HG03432 (cell line): ENCODE results near the gene ZNF182.
"Not testable (repeated sequence)": the region's sequence is repeated elsewhere in the genome, so short reads cannot be mapped to it uniquely, and the experiment has no call there.

Experiments used
- ATAC-seq: cut with Tn5 transposase; IDR thresholded peaks from one replicate; pipeline ENCODE4 v1.9.1; 2021; ENCODE audit warnings: mild to moderate bottlenecking, moderate library complexity; ENCODE audit not compliant: unreplicated experiment

ZNF182 gene

DNA sequence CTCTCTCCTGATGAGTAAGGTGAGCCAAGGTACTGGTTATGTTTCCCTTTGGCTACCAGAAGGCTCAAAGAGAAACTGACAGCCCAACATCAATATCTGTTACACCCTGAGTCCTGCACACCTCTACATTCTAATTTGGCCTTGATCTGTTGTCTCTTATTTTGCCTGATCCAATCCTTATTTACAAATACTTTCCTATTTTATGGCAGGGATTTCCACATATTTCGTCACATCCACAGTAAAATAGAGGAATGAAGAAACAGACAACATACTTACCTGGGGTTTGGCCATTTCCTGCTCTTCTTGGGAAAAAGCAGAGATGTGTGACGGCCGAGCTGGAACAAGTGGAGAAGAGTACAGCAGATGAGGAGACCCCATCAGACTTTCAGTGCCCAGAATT, 1.5 kb downstream of the ZNF182 start:
- ATAC-seq = no peak

DNA sequence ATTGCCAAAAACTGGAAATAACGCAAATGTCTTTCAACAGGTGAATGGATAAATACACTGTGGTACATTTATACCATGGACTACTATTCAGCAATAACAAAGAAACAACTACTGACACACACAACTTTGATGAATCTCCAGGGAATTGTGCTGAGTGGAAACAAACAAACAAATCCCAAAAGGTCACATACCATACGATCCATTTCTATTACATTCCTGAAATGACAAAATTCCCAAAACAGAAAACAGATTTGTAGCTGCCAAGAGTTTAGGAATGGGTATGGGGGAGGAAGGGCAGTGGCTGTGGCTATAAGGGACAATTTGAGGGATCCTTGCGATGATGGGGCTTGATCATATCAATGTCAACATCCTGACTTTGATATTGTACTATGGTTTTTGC, 2.5 kb downstream of the ZNF182 start:
- ATAC-seq = no peak

DNA sequence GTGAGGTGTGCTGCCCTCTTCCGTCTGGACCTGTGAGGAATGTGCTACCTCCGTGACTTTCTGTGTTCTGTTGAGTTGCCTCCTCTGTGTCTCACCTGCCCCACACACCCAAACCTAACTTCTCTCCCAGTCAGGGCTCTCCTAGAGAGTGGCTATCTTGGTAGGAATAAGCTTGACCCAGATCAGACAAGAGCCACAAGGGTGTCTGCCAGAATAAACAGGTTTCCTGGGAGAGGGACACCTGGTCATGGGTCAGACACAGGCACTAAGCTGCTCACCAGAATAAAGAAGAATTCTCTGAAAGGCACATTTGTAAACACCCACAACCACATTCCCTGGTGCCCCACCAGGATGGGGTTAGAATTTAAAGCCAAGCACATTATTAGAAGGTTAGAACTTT, 11.1 kb downstream of the ZNF182 start:
- no peak for ATAC-seq

DNA sequence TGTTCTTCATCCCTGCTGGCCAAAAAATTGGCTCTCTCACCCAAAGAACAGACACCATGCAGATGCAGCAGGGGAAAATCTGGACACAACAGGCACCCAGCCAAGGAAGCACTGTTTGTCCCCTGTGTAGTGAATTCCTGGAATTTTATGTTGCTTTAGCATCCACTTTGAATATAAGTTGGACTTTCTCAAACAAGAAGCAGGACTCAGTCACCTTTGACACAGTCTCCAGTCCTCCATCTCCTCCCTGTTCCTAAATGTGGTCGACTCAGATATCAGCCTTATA, 11.8 kb downstream of the ZNF182 start:
- no peak for ATAC-seq

DNA sequence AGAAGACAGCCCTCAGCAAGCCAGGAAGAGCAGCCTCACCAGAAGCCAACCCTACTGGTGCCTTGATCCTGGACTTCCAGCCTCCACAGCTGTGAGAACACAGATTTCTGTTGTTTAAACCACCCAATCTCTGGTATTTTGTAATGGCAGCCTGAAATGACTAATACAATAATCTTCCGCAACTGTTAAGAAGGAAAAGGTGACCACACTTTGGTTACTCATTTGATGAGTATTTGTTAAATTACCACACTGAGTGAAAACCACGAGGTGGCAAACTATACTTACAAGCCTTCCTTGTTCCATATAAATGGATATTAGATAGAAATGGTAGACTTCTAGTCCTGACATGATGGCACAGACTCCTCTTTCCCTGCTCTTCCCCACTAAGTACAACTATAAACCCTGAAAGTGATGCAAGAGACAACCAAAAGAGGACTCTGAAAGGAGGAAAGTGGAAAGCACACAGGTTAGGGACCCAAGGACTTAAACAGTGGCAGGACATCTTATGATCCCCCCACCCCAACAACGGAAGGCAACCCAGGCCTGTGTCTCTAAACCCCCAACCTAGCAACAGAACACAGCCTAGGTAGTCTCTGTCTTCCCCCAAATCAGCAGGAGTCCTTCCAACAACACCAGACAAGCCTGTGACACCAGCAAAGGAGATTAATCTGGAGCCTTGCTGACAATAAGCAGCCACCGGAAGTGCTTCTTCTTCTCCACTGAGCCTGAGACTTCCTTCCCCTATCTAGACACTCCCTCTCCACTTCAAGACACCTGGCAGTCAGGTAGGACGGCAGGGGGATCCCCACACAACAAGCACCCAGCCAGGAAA, 12.3 kb downstream of the ZNF182 start:
- no peak for ATAC-seq

DNA sequence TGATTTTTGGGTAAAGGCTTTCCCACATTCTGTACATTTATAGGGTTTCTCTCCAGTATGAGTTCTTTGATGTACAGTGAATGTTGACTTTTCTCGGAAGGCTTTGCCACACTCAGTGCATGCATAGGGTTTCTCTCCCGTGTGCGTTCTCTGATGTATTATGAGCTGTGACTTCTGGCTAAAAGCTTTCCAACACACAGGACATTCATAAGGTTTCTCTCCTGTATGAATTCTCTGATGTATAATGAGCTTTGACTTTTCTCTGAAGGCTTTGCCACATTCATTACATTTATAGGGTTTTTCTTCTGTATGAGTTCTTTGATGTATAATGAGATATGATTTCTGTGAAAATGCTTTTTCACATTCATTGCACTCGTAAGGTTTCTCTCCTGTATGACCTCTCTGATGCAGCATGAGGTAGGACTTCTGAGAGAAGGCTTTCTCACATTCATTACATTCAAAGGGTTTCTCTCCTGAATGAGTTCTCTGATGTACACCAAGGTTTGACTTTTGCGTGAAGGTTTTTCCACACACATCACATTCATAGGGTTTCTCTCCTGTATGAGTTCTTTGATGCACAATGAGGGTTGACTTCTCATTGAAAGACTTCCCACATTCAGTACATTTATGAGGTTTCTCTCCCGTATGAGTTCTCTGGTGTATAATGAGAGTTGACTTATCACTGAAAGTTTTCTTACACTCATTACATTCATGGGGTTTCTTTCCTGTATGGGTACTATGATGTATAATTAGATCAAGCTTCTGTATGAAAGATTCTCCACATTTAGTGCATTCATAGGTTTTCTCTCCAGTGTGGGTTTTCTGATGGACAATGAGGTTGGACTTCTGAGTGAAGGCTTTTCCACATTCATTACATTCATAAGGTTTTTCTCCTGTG, 27.3 kb downstream of the ZNF182 start:
- ATAC-seq = no peak

DNA sequence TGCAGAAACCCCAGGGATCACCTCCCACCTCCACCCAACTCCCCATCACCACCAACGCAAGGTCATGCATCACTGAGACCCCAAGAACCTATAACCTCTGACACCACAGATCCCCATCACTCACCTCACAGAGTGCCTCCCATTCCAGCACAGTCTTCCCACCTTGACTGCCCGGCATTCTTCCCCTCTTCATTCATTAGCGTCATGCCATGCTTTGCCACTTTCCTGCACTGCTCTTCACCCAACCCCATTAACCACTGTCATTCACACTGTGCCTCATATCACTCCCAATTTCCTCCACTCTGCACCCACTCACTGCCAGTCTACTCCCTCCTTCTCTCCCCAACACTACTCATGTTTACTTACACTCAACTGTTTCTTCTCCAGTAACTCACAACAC, 30.6 kb downstream of the ZNF182 start:
- no peak for ATAC-seq

DNA sequence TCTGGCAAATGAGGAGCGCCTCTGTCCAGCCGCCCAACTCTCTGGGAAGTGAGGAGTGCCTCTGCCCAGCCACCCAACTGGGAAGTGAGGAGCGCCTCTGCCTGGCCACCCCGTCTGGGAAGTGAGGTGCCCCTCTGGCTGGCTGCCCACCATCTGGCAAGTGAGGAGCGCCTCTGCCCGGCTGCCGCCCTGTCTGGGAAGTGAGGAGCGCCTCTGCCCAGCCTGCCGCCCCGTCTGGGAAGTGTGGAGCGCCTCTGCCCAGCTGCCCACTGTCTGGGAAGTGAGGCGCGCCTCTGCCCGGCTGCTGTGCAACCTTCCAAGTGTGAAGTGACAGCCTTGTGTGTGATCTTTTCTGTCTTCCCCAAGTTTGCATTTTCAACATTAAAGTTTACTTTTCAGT, 38.3 kb downstream of the ZNF182 start:
- not testable (repeated sequence) for ATAC-seq

DNA sequence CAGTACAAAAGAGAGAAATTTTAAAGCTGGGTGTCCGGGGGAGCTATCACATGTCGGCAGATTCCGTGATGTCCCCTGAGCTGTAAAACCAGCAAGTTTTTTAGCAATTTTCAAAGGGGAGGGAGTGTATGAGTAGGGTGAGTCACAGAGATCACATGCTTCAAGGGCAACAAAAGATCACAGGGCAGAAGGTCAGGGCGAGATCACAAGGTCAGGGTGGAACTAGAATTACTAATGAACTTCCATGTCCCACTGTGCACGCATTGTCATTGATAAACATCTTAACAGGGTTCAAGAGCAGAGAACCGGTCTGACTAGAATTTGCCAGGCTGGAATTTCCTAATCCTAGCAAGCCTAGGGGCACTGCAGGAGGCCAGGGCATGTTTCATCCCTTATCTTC, 42.0 kb downstream of the ZNF182 start:
- not testable (repeated sequence) for ATAC-seq

DNA sequence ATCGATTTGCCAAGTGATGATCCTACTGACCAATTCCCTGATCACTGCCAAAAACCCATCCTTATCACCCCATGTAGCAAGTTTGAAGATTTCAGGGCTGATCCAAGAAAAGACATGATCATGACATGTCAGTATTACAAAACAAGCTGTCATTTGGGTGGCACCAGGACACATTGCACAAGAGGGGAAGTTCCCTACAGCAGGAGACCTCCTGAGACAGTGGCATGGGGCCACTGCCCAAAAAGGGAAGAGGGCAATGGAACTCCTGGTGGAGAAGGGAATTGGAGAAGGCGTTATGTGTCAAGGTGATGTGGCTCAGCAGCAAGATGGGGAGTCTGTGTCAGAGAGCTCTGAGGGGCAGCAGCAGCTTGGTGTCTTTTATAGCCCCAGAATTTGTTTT, 43.4 kb downstream of the ZNF182 start:
- no peak for ATAC-seq

DNA sequence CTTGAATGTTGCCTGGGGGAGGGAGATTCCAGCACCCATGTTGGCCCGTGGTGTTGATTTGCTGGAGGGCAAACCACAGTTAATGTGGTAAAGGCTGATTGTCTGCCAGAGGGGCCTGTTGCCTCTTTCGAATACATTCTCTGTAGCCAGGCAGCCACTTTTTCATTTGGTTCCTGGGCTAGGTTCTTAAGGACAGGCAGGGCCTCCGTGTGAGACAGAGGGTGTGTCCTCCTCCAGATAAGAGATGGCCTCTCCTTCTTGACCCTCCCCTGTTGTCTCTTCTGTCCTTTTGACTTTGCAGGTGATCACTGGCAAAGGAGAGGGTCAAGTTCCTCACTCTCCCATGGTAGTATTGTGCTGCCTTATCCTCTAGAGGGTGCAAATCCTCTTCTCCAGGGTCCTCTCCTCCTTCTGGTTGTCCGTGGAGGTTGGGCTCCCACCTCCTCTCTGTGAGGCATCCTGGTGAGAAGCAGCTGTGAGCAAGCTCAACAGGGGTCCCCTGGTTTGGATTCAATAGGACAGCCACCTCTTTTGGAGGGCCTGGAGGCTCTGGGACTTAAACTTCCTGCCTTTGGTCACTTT, 44.9 kb downstream of the ZNF182 start:
- no peak for ATAC-seq

DNA sequence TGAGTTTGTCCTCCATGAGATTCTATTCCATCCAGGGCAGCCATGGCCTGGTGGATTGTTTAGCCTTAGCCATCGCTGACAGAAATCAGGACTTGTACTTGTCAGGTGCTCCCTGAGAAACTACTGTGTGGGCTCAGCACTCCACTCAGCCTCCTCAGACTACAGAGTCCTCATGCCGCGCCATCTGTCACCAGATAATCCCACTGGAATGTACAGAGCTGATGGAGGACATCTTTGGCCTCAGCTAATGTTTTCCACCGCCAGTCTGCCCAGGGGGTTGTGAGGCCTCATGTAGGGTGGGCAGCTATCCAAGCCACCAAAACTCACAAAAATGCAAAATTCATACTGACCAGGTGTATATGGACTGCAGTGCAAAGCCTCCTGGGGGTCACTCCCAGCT, 45.6 kb downstream of the ZNF182 start:
- ATAC-seq = not testable (repeated sequence)

DNA sequence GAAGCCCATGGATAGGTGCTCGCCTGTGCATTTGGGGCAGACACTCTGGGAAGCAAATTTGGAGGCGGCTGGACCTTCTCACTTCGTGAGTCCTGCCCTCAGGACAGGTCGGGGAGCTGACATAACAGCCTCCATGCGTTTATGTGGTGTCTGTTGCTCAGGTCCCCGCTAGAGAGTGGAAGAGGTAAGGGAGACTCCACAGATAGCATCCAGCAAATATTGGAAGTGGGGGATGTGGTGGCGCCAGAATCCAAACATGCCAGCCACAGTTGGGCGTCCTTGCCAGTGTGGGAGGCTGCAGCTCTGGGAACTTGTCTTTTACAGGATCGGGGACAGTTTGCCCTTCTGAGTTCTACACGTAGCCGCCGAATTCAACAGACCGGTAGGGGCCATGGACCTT, 47.8 kb downstream of the ZNF182 start:
- ATAC-seq = no peak

DNA sequence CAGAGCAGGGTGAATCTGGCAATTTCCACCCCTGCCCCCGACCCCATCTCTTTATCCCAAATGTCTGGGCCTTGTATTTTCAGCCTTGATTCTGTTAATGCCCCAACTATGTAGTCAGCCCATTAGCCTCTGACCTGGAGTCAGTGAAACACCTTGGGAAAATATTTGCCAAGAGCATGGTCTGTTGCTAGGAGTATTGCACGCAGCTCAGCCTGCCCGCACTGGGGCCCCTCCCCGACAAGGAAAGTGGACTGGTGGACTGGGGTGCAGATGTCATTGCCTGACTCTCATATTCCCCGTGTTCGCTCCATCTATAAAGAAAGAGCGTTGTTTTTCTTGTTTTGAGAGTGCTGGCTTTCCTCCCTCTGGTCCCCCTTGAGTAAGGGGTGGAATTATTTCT, 48.5 kb downstream of the ZNF182 start:
- ATAC-seq = not testable (repeated sequence)

DNA sequence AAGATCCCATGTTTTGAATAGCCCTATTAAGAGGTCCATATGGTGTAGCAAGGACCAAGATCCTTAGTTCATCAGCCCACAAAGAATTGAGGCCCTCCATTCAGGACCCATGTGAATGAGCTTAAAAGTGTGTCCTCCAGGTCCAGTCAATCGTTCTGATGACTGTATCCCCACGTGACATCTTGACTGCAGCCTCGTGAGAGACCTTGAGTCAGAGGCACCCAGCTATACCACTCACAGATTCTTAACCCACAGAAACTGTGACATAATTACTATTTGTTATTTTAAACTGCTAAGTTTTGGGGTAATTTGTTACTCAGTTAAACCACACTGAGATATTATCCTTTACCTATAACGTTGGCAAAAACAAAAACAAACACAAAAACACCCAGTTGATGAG, 62.4 kb downstream of the ZNF182 start:
- ATAC-seq = no peak

DNA sequence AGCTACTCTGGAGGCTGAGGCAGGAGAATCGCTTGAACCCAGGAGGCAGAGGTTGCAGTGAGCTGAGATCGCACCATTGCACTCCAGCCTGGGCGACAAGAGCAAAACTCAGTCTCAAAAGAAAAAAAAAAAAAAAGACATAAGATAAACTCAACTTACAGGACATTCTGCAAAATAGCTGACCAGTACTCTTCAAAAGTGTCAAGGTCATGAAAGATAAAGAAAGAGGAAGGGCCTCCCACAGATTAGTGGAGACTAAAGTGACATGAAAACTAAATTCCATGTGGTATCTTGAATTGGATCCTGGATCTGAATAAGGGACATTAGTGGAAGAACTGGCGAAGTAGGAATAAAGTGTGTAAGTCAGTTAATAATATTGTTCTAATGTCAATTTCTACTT, 63.3 kb downstream of the ZNF182 start:
- ATAC-seq = no peak

DNA sequence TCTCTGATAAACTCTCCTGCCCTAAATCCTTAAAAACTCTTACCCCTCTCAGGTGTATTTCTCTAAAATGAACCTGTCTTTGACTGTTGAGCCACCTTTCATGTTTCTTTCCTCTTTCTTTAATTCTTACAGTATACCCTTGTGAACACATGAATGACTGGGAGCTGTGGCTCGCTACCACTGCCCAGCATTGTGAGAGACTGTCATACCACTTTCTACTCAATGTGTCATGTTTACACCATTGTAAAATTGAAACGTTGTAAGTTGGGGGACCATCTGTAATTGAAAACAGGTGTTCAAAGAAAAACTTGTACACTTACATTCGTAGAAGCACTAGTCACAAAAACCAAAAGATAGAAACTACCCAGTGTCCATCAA, 66.9 kb downstream of the ZNF182 start:
- ATAC-seq = no peak

DNA sequence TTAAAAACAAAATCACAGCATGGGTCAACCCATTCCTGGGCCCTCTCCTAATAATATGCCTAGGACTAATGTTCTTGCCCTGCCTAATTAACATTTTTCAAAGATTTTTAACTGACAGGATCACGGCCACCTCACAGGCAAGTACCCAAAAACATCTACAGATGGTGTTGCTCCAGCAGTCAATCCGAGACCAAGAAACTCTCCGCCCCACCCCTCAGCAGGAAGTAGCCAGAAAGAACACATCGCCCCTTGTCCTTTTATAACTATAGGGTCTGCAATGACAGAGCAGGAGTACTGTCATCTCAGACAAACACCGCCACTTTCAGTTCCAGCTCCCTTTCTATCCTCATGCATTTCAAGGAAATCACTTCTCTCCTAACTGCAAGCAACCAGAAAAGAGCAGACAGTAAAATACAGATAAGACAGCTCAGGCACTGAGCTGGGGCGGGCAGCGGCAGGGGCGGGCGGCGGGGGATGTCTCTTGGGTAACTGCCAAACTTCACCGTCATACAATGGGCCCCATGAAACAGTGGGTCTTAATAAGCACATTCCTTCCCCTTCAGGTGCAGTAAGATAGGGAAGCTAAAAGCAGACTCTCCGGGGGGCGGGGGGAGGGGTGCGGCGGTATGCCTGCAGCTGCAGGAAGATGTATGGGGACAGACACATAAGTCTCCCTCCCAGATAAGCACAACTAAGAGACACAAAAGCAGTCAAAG, 67.4 kb downstream of the ZNF182 start:
- ATAC-seq = no peak

DNA sequence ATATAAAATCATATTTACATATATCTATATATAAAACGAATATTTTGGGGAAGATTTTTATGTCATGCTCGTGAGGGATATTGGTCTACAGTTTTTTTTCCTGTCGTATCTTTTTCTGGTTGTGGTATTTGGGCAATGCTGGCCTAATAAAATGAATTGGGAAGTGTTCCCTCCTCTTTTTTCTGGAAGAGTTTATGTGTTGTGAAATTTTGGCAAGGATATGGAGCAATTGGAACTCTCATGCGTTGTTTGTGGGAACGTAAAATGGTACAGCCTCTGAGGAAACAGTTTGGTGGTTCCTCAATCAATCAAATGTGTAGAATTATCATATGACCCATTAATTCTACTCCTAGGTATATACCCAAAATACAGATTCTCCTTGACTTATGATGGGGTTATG, 69.8 kb downstream of the ZNF182 start:
- ATAC-seq = no peak

DNA sequence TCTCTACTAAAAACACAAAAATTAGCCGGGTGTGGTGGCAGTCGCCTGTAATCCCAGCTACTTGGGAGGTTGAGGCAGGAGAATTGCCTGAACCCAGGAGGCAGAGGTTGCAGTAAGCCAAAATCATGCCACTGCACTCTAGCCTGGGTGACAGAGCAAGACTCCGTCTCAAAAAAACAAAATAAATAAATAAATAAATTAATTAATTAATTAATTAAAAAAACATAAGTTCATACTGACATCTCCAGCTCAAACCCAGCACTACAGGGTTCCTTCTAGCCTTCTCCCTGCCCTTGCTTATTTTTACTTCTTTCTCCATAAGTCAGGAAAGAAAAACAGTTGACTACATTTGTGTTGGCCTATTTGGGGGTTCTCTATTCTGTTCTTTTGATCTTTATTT, 71.8 kb downstream of the ZNF182 start:
- not testable (repeated sequence) for ATAC-seq

DNA sequence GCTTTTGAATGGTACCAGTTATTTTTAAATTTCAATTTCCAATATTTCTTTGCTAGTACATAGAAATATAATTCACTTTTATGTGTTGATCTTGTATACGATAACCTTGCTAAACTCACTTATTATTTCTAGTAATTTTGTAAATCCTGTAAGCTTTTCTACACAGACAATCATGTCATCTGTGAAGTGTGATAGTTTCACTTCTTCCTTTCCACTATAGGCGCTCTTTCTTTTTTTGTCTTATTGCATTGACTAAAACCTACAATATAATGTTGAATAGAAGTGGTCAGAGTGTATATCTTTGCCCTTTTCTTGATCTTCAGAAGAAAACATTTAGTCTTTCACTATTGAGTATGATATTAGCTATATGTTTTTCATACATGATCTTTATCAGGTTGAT, 76.6 kb downstream of the ZNF182 start:
- no peak for ATAC-seq
